ENCODE data around the gene SCN5A. TPM values are rescaled to one million over a fixed set of nuclear protein-coding genes. Genes with fewer than 3 reads are reported as not detected.

The SCN5A gene
- polyA plus RNA-seq, 1 donor (not counting 4 experiments of a cell fraction or from before 2014, with no cell fraction given): 0.26 TPM

DNA sequence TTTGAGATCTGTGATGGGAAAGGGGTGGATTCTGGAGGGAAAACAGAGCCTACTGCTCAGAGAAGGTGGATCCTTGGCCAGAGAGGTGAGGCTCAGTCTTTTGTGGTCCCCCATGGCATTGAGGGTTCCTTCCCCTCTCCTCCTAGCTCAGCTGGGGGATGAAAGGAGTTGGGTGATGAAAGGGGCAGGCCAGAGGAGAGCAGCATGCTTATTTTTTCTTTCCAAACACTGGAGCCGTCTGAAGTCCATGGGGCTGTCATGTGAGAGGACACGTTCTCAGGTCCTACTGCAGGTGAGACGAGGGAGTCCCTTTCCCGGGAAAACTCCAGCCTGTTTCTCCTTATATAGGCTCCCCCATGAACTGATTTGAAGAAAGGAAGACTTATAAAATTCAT is 71.4 kb downstream of the SCN5A start:
- dilution Hi-C loops (cut with MboI; ENCODE audit: extremely low pct_ligation_motif_present, low sequenced_read_pairs): no loop called here

DNA sequence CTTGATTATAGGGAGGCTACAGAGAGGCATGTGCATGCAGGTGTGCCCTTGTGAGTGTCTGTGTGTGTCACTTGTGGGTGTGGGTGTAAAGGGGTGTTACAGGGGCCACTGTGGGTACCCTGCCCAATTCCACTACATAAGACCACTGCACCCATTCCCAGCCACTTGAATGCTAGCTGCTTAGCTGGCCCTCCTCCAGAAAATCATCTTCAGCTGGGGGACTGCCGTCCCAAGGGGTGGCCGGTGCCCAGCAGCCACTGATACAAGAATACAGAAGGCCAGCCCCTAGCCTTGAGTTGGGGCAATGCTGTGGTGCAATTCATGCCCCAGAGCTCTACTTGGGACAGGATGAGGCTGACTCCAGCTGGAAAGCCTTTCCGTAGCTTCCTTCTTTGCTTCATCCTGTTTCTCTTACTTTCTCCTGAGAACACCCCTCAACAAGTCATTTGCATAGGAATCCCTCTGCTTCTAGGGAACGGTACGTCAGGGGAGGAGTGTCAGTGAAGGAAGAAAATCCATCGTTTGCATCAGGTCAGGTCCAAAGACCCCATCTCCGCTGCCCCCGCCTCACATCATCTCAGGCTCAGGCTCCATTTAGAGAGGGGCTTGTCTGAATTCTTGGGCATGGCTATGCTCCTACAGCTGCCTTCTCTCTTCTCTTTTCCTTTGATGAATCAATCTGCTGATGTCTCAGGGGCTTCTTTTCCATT is 72.0 kb downstream of the SCN5A start:
- no peak overlapping the region for H3K27ac ChIP-seq (ENCODE audit: control insufficient read depth, insufficient read depth, low read length)
- FAIRE-seq: no peak
- no peak overlapping the region for H3K4me2 ChIP-seq (ENCODE audit: control insufficient read depth, extremely low read depth, insufficient read depth, low read depth, low read length)
- DNase-seq (ENCODE audit: low read depth, low spot score): no peak
- H3K9ac ChIP-seq (ENCODE audit: control insufficient read depth, extremely low read depth, insufficient read depth, low read length): no peak overlapping the region
- no peak overlapping the region for H2AFZ ChIP-seq (ENCODE audit: control insufficient read depth, low read length)
- no peak overlapping the region for H3K4me3 ChIP-seq (ENCODE audit: control insufficient read depth in 2 of 3, extremely low read depth in 1 of 3, insufficient read depth in 2 of 3, low read depth in 1 of 3, low read length in 3 of 3)
- peaks cover 7% of the 10 kb centered on the region for H3K27me3 ChIP-seq (ENCODE audit: control insufficient read depth, extremely low read depth, insufficient read depth, low read length)
- no peaks in the 10 kb centered on the region for H3K9me1 ChIP-seq (ENCODE audit: control insufficient read depth, extremely low read depth, insufficient read depth, low read length)
- no peaks in the 10 kb centered on the region for H4K20me1 ChIP-seq (ENCODE audit: control insufficient read depth, extremely low read depth, insufficient read depth, low read length)
- H3K36me3 ChIP-seq (ENCODE audit: control insufficient read depth in 2 of 2, extremely low read depth in 1 of 2, insufficient read depth in 2 of 2, low read length in 2 of 2): no peaks in the 10 kb centered on the region
- H3K4me1 ChIP-seq (ENCODE audit: control insufficient read depth, extremely low read depth, insufficient read depth, low read length): no peaks in the 10 kb centered on the region
- TF ChIP-seq EZH2 (IDR thresholded peaks at IDR 0.05; ENCODE audit: low read length): no peak
- TF ChIP-seq, protein P1, sequence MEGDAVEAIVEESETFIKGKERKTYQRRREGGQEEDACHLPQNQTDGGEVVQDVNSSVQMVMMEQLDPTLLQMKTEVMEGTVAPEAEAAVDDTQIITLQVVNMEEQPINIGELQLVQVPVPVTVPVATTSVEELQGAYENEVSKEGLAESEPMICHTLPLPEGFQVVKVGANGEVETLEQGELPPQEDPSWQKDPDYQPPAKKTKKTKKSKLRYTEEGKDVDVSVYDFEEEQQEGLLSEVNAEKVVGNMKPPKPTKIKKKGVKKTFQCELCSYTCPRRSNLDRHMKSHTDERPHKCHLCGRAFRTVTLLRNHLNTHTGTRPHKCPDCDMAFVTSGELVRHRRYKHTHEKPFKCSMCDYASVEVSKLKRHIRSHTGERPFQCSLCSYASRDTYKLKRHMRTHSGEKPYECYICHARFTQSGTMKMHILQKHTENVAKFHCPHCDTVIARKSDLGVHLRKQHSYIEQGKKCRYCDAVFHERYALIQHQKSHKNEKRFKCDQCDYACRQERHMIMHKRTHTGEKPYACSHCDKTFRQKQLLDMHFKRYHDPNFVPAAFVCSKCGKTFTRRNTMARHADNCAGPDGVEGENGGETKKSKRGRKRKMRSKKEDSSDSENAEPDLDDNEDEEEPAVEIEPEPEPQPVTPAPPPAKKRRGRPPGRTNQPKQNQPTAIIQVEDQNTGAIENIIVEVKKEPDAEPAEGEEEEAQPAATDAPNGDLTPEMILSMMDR (optimal IDR thresholded peaks at IDR 0.05 in 1 of 3, IDR thresholded peaks at IDR 0.05 in 1 of 3, conservative IDR thresholded peaks at IDR 0.05 in 1 of 3; ENCODE audit: extremely low read depth in 1 of 3, insufficient read depth in 2 of 3, low read length in 3 of 3): no peak
- no peaks in the 10 kb centered on the region for H3K9me3 ChIP-seq (ENCODE audit: control insufficient read depth, low read depth, low read length)
- dilution Hi-C loops (cut with MboI; ENCODE audit: extremely low pct_ligation_motif_present, low sequenced_read_pairs): no loop called here
- no peaks in the 10 kb centered on the region for H3K79me2 ChIP-seq (ENCODE audit: control insufficient read depth, insufficient read depth, low read length)

More for the DNA sequence above, 71.4 kb downstream of the SCN5A start:
- H3K4me1 ChIP-seq (ENCODE audit: control insufficient read depth, extremely low read depth, insufficient read depth, low read length): no peaks in the 10 kb centered on the region
- no peak overlapping the region for H3K27ac ChIP-seq (ENCODE audit: control insufficient read depth, insufficient read depth, low read length)
- no peak overlapping the region for H3K4me2 ChIP-seq (ENCODE audit: control insufficient read depth, extremely low read depth, insufficient read depth, low read depth, low read length)
- H3K27me3 ChIP-seq (ENCODE audit: control insufficient read depth, extremely low read depth, insufficient read depth, low read length): peaks cover 7% of the 10 kb centered on the region
- no peak overlapping the region for H3K4me3 ChIP-seq (ENCODE audit: control insufficient read depth in 2 of 3, extremely low read depth in 1 of 3, insufficient read depth in 2 of 3, low read depth in 1 of 3, low read length in 3 of 3)
- TF ChIP-seq, protein P1 (optimal IDR thresholded peaks at IDR 0.05 in 1 of 3, IDR thresholded peaks at IDR 0.05 in 1 of 3, conservative IDR thresholded peaks at IDR 0.05 in 1 of 3; ENCODE audit: extremely low read depth in 1 of 3, insufficient read depth in 2 of 3, low read length in 3 of 3): no peak
- TF ChIP-seq EZH2 (IDR thresholded peaks at IDR 0.05; ENCODE audit: low read length): no peak
- H3K9me1 ChIP-seq (ENCODE audit: control insufficient read depth, extremely low read depth, insufficient read depth, low read length): no peaks in the 10 kb centered on the region
- no peak overlapping the region for H3K9ac ChIP-seq (ENCODE audit: control insufficient read depth, extremely low read depth, insufficient read depth, low read length)
- H4K20me1 ChIP-seq (ENCODE audit: control insufficient read depth, extremely low read depth, insufficient read depth, low read length): no peaks in the 10 kb centered on the region
- H3K36me3 ChIP-seq (ENCODE audit: control insufficient read depth in 2 of 2, extremely low read depth in 1 of 2, insufficient read depth in 2 of 2, low read length in 2 of 2): no peaks in the 10 kb centered on the region
- no peak for DNase-seq (ENCODE audit: low read depth, low spot score)
- no peak for FAIRE-seq
- H2AFZ ChIP-seq (ENCODE audit: control insufficient read depth, low read length): no peak overlapping the region
- H3K9me3 ChIP-seq (ENCODE audit: control insufficient read depth, low read depth, low read length): no peaks in the 10 kb centered on the region
- no peaks in the 10 kb centered on the region for H3K79me2 ChIP-seq (ENCODE audit: control insufficient read depth, insufficient read depth, low read length)
